ENCODE measurements around the gene CACFD1. TPM values are rescaled to one million over a fixed set of nuclear protein-coding genes. Genes with fewer than 3 reads are reported as not detected.

CACFD1 gene
- total and polyA plus RNA-seq, 2 experiments from 2014 or later: 5.8 to 18.2 TPM

GRCh38 chr9:133468777-133469421 is 9.1 kb downstream of the CACFD1 start:
- peaks cover 11% of the 10 kb centered on the region; the same call in 1 of the 2 replicates for H4K20me1 ChIP-seq (replicated peaks; ENCODE audit: insufficient read depth)
- H2AFZ ChIP-seq: no peak overlapping the region
- peaks cover 7% of the 10 kb centered on the region for H3K27me3 Mint-ChIP-seq (ENCODE audit: insufficient read depth, low read depth, poor library complexity)
- H3F3A ChIP-seq (replicated peaks; ENCODE audit: low read depth): peaks cover 6% of the 10 kb centered on the region
- TF ChIP-seq CTCF (conservative IDR thresholded peaks at IDR 0.05; ENCODE audit: low read depth in 2 of 2) (no peak), CREB1 (CRISPR knock-in tag; IDR thresholded peaks at IDR 0.05; ENCODE audit: low read depth) (no peak), EZH2 (IDR thresholded peaks at IDR 0.05; ENCODE audit: low read depth, unreplicated experiment) (no peak)
- peaks cover 3% of the 10 kb centered on the region; the same call in 1 of the 2 replicates for H3K36me3 ChIP-seq (ENCODE audit: insufficient read depth)
- ATAC-seq (no peak), DNase-seq (ENCODE audit: low spot score) (no peak)
- no peaks in the 10 kb centered on the region for H3K27me3 ChIP-seq (ENCODE audit: insufficient read depth)
- no peak overlapping the region for H3K4me3 Mint-ChIP-seq
- H3K36me3 Mint-ChIP-seq (ENCODE audit: low read depth): peaks cover 9% of the 10 kb centered on the region; the same call in 2 of the 3 replicates
- no peaks in the 10 kb centered on the region for H3K79me2 ChIP-seq (replicated peaks; ENCODE audit: insufficient read depth)
- H3K4me1 Mint-ChIP-seq: no peaks in the 10 kb centered on the region
- no peaks in the 10 kb centered on the region for H3K4me1 ChIP-seq (ENCODE audit: insufficient read depth)
- no peak overlapping the region for H3K4me2 ChIP-seq
- H3K4me3 ChIP-seq: no peak overlapping the region
- H3K9me3 Mint-ChIP-seq: no peaks in the 10 kb centered on the region
- no peak overlapping the region for H3K27ac ChIP-seq (ENCODE audit: low read depth)
- H3K9me2 ChIP-seq (ENCODE audit: insufficient read depth): no peaks in the 10 kb centered on the region
- H3K27ac Mint-ChIP-seq: no peak overlapping the region

- H3K36me3 Mint-ChIP-seq (ENCODE audit: low read depth): peaks cover 9% of the 10 kb centered on the region; the same call in 2 of the 3 replicates
- peaks cover 7% of the 10 kb centered on the region for H3K27me3 Mint-ChIP-seq (ENCODE audit: insufficient read depth, low read depth, poor library complexity)
- H3K79me2 ChIP-seq (replicated peaks; ENCODE audit: insufficient read depth): no peaks in the 10 kb centered on the region
- peaks cover 3% of the 10 kb centered on the region; the same call in 1 of the 2 replicates for H3K36me3 ChIP-seq (ENCODE audit: insufficient read depth)
- no peak overlapping the region for H3K4me3 ChIP-seq
- H3K9me3 Mint-ChIP-seq: no peaks in the 10 kb centered on the region
- no peaks in the 10 kb centered on the region for H3K9me2 ChIP-seq (ENCODE audit: insufficient read depth)
- peaks cover 6% of the 10 kb centered on the region for H3F3A ChIP-seq (replicated peaks; ENCODE audit: low read depth)
- TF ChIP-seq CTCF (conservative IDR thresholded peaks at IDR 0.05; ENCODE audit: low read depth in 2 of 2) (peak in 1 of 2 experiments; percentile 40; a peak in 3 of 4 replicates), ZNF114 (CRISPR knock-in tag; IDR thresholded peaks at IDR 0.05) (no peak), POLR2AphosphoS5 (IDR thresholded peaks at IDR 0.05; ENCODE audit: low read depth) (peak; percentile 66), ZNF331 (CRISPR knock-in tag; IDR thresholded peaks at IDR 0.05; ENCODE audit: low read depth) (no peak)
- H3K27ac Mint-ChIP-seq: no peak overlapping the region; the same call in 1 of the 2 replicates
- H3K4me1 Mint-ChIP-seq: no peaks in the 10 kb centered on the region
- no peaks in the 10 kb centered on the region for H3K4me1 ChIP-seq (ENCODE audit: insufficient read depth)
- H3K4me3 Mint-ChIP-seq: no peak overlapping the region
- H3K27ac ChIP-seq (ENCODE audit: low read depth): peak overlapping the region; percentile 50; the same call in 1 of the 2 replicates
- no peak overlapping the region for H3K4me2 ChIP-seq
- no peaks in the 10 kb centered on the region for H3K27me3 ChIP-seq (ENCODE audit: insufficient read depth)
- DNase-seq (ENCODE audit: low spot score): peak; percentile 71
- no peak overlapping the region for H2AFZ ChIP-seq
- ATAC-seq: peak; percentile 51
- H4K20me1 ChIP-seq (replicated peaks; ENCODE audit: insufficient read depth): peaks cover 11% of the 10 kb centered on the region; the same call in 1 of the 2 replicates
Observed at GRCh38 chr9:133470427-133470924, 10.7 kb downstream of the CACFD1 start.

Data from GM23338 (cell line).